ENCODE data around the gene MYCBP2.

Gene MYCBP2

GRCh38 chr13:77329911-77330584, 3.2 kb upstream of the MYCBP2 start:
- ChIA-PET CTCF (interaction anchor here (0.6 to 1.0 kb wide), 3 partner anchors 149 to 371 kb away, joined by 3 to 6 read pairs (median 5); no protein-coding TSS in a partner anchor), POLR2A (interaction anchor here (0.6 kb wide), 1 partner anchor 446 kb away, joined by 6 read pairs; no protein-coding TSS in a partner anchor)
- Histone ChIP-seq H3K27ac (ENCODE audit: extremely low read depth, low read depth, low read length) (peak overlapping the region; percentile 59; the same call in 1 of the 2 replicates), H3K4me3 (ENCODE audit: low read depth, low read length) (peak overlapping the region; percentile 79), H3K36me3 (ENCODE audit: control insufficient read depth in 2 of 2, insufficient read depth in 1 of 2, low read length in 2 of 2) (no peaks in the 10 kb centered on the region), H3K4me1 (ENCODE audit: control insufficient read depth, insufficient read depth, low read length) (no peaks in the 10 kb centered on the region), H3K9me3 (ENCODE audit: control insufficient read depth, insufficient read depth, low read depth, low read length) (no peaks in the 10 kb centered on the region)
- TF ChIP-seq ZNF530 (tag by site-specific recombination; IDR thresholded peaks at IDR 0.05; ENCODE audit: low read depth), result no peak
- no peak for TF ChIP-seq BCL11A (tag by site-specific recombination; IDR thresholded peaks at IDR 0.05; ENCODE audit: low read depth)
- no peak for TF ChIP-seq ZNF585B (tag by site-specific recombination; IDR thresholded peaks at IDR 0.05)
- no peak for TF ChIP-seq ZNF302 (tag by site-specific recombination; IDR thresholded peaks at IDR 0.05; ENCODE audit: low read depth)
- TF ChIP-seq ZNF747 (tag by site-specific recombination; IDR thresholded peaks at IDR 0.05), result no peak
- TF ChIP-seq ZNF112 (tag by site-specific recombination; IDR thresholded peaks at IDR 0.05), result no peak
- TF ChIP-seq, protein P1, sequence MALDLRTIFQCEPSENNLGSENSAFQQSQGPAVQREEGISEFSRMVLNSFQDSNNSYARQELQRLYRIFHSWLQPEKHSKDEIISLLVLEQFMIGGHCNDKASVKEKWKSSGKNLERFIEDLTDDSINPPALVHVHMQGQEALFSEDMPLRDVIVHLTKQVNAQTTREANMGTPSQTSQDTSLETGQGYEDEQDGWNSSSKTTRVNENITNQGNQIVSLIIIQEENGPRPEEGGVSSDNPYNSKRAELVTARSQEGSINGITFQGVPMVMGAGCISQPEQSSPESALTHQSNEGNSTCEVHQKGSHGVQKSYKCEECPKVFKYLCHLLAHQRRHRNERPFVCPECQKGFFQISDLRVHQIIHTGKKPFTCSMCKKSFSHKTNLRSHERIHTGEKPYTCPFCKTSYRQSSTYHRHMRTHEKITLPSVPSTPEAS (tag by site-specific recombination; IDR thresholded peaks at IDR 0.05), result peak; percentile 7; the same call in 1 of the 2 replicates
- TF ChIP-seq ZBTB8A (tag by site-specific recombination; IDR thresholded peaks at IDR 0.05), result peak; percentile 87
- TF ChIP-seq ZSCAN30 (tag by site-specific recombination; IDR thresholded peaks at IDR 0.05), result 0 out of 2 replicates have a peak, but pooled peaks have one; percentile 13
- no peak for TF ChIP-seq ZNF830 (tag by site-specific recombination; IDR thresholded peaks at IDR 0.05; ENCODE audit: low read depth)
- peak; percentile 56; the same call in 1 of the 2 replicates for TF ChIP-seq ZFHX2 (tag by site-specific recombination; conservative IDR thresholded peaks at IDR 0.05)
- TF ChIP-seq, protein P2, sequence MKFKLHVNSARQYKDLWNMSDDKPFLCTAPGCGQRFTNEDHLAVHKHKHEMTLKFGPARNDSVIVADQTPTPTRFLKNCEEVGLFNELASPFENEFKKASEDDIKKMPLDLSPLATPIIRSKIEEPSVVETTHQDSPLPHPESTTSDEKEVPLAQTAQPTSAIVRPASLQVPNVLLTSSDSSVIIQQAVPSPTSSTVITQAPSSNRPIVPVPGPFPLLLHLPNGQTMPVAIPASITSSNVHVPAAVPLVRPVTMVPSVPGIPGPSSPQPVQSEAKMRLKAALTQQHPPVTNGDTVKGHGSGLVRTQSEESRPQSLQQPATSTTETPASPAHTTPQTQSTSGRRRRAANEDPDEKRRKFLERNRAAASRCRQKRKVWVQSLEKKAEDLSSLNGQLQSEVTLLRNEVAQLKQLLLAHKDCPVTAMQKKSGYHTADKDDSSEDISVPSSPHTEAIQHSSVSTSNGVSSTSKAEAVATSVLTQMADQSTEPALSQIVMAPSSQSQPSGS (tag by site-specific recombination; IDR thresholded peaks at IDR 0.05; ENCODE audit: low read depth), result no peak
- peak; percentile 73; the same call in 1 of the 2 replicates for TF ChIP-seq EGR2 (tag by site-specific recombination; IDR thresholded peaks at IDR 0.05; ENCODE audit: low read depth)
- no peak for TF ChIP-seq ZNF16 (tag by site-specific recombination; IDR thresholded peaks at IDR 0.05; ENCODE audit: low read depth)
- peak; percentile 38; the same call in 1 of the 2 replicates for TF ChIP-seq ZBTB44 (tag by site-specific recombination; IDR thresholded peaks at IDR 0.05)
- peak; percentile 41; the same call in 1 of the 2 replicates for TF ChIP-seq ZBTB20 (tag by site-specific recombination; IDR thresholded peaks at IDR 0.05)
- TF ChIP-seq, protein P3, sequence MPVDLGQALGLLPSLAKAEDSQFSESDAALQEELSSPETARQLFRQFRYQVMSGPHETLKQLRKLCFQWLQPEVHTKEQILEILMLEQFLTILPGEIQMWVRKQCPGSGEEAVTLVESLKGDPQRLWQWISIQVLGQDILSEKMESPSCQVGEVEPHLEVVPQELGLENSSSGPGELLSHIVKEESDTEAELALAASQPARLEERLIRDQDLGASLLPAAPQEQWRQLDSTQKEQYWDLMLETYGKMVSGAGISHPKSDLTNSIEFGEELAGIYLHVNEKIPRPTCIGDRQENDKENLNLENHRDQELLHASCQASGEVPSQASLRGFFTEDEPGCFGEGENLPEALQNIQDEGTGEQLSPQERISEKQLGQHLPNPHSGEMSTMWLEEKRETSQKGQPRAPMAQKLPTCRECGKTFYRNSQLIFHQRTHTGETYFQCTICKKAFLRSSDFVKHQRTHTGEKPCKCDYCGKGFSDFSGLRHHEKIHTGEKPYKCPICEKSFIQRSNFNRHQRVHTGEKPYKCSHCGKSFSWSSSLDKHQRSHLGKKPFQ (tag by site-specific recombination; IDR thresholded peaks at IDR 0.05), result 0 out of 2 replicates have a peak, but pooled peaks have one; percentile 4
- TF ChIP-seq TRIM28 (IDR thresholded peaks at IDR 0.05; ENCODE audit: borderline replicate concordance, low read length), result peak; percentile 6; the same call in 1 of the 2 replicates
- 0 out of 2 replicates have a peak, but pooled peaks have one; percentile 19 for TF ChIP-seq ZNF561 (tag by site-specific recombination; IDR thresholded peaks at IDR 0.05; ENCODE audit: borderline replicate concordance)
- TF ChIP-seq SCRT2 (tag by site-specific recombination; IDR thresholded peaks at IDR 0.05), result no peak
- TF ChIP-seq ZNF777 (tag by site-specific recombination; IDR thresholded peaks at IDR 0.05; ENCODE audit: borderline replicate concordance), result no peak
- TF ChIP-seq, protein P4, sequence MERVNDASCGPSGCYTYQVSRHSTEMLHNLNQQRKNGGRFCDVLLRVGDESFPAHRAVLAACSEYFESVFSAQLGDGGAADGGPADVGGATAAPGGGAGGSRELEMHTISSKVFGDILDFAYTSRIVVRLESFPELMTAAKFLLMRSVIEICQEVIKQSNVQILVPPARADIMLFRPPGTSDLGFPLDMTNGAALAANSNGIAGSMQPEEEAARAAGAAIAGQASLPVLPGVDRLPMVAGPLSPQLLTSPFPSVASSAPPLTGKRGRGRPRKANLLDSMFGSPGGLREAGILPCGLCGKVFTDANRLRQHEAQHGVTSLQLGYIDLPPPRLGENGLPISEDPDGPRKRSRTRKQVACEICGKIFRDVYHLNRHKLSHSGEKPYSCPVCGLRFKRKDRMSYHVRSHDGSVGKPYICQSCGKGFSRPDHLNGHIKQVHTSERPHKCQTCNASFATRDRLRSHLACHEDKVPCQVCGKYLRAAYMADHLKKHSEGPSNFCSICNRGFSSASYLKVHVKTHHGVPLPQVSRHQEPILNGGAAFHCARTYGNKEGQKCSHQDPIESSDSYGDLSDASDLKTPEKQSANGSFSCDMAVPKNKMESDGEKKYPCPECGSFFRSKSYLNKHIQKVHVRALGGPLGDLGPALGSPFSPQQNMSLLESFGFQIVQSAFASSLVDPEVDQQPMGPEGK (tag by site-specific recombination; IDR thresholded peaks at IDR 0.05), result no peak
- TF ChIP-seq SP7 (tag by site-specific recombination; IDR thresholded peaks at IDR 0.05), result 0 out of 2 replicates have a peak, but pooled peaks have one; percentile 12
- no peak for TF ChIP-seq ZNF623 (tag by site-specific recombination; IDR thresholded peaks at IDR 0.05)
- peak; percentile 96 for TF ChIP-seq ZBTB17 (tag by site-specific recombination; IDR thresholded peaks at IDR 0.05)
- TF ChIP-seq ZNF174 (tag by site-specific recombination; IDR thresholded peaks at IDR 0.05), result no peak
- no peak for TF ChIP-seq ZNF391 (tag by site-specific recombination; IDR thresholded peaks at IDR 0.05; ENCODE audit: borderline replicate concordance, low read depth)

Measured in HEK293 (cell line).